B cell (primary cell): ENCODE measurements around the gene PRR27.

Experiments
- EZH2 ChIP-seq: IDR thresholded peaks from 2 replicates; pipeline ENCODE4 v1.6.1; 2012; ENCODE audit warnings: borderline replicate concordance, low read depth, mild to moderate bottlenecking, moderate library complexity, low read length; ENCODE audit not compliant: insufficient read depth, poor library complexity, severe bottlenecking
- TF ChIP-seq, protein P1 (sequence below): fragments of 200-600 bp; IDR thresholded peaks from one replicate; pipeline ENCODE4 v1.8.0; 2022; ENCODE audit warnings: antibody characterized with exemption, mild to moderate bottlenecking

DNA sequence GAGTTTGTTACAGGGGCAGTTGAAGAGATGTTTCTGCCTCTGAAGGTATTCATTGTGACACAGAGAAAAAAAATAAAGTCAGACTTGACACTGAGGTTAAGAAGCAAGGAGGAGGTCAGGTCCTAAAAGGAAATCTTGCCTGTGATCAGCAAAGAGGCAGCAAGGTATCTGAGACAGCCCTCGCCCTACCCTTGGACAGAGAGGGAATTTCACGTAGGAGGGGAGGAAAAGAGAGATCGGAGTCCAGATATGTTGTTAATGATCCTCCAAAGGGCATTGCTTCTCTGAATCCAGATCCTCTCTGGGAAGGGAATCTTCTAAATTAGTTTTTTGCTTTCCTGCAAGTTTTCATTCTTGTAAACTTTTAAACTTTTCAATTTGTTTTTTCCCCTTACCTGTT lies 15.3 kb upstream of the PRR27 start:
- TF ChIP-seq, protein P1, sequence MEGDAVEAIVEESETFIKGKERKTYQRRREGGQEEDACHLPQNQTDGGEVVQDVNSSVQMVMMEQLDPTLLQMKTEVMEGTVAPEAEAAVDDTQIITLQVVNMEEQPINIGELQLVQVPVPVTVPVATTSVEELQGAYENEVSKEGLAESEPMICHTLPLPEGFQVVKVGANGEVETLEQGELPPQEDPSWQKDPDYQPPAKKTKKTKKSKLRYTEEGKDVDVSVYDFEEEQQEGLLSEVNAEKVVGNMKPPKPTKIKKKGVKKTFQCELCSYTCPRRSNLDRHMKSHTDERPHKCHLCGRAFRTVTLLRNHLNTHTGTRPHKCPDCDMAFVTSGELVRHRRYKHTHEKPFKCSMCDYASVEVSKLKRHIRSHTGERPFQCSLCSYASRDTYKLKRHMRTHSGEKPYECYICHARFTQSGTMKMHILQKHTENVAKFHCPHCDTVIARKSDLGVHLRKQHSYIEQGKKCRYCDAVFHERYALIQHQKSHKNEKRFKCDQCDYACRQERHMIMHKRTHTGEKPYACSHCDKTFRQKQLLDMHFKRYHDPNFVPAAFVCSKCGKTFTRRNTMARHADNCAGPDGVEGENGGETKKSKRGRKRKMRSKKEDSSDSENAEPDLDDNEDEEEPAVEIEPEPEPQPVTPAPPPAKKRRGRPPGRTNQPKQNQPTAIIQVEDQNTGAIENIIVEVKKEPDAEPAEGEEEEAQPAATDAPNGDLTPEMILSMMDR = no peak
- TF ChIP-seq EZH2 = no peak
